WTC11 (cell line): ENCODE results near the gene PLET1. TPM values are rescaled to one million over a fixed set of nuclear protein-coding genes. Genes with fewer than 3 reads are reported as not detected.

Source experiments
- ATAC-seq: fragments of 200-7000 bp; cut with Tn5 transposase; 2 replicates; pipeline ENCODE4 v1.10.0; 2021; ENCODE audit warnings: mild to moderate bottlenecking, moderate library complexity
- CTCF ChIA-PET: fragments of 300-600 bp; sonication (Branson Sonifier 250); formaldehyde crosslinking; loops from one replicate; lab custom pipeline; 2021; ENCODE audit warnings: antibody characterized with exemption; lab: Charles Lee
- POLR2A ChIA-PET: fragments of 350-600 bp; sonication (Branson Sonifier 250); formaldehyde crosslinking; loops from one replicate; lab custom pipeline; 2021; ENCODE audit warnings: antibody characterized with exemption; lab: Charles Lee
- DNase-seq: peaks from one replicate; pipeline ENCODE4 v3.0.0; 2021; ENCODE audit warnings: low spot score
- H3K27ac Mint-ChIP-seq: 2 replicates; pipeline ENCODE4 v1.8.0; 2021; ENCODE audit warnings: mixed read lengths
- H3K27me3 Mint-ChIP-seq: 2 replicates; pipeline ENCODE4 v1.8.0; 2021; ENCODE audit warnings: low read depth, mild to moderate bottlenecking, moderate library complexity, mixed read lengths
- H3K36me3 Mint-ChIP-seq: 2 replicates; pipeline ENCODE4 v1.8.0; 2021; ENCODE audit warnings: mixed read lengths
- H3K4me1 Mint-ChIP-seq: 2 replicates; pipeline ENCODE4 v1.8.0; 2022; ENCODE audit warnings: mixed read lengths
- H3K4me3 Mint-ChIP-seq: 2 replicates; pipeline ENCODE4 v1.8.0; 2021; ENCODE audit warnings: mild to moderate bottlenecking, moderate library complexity, mixed read lengths
- H3K9me3 Mint-ChIP-seq: 2 replicates; pipeline ENCODE4 v1.8.0; 2021; ENCODE audit warnings: mixed read lengths
- AR ChIP-seq: fragments of 250-450 bp; sonication (Bioruptor Pico); IDR thresholded peaks from 2 replicates; pipeline ENCODE4 v1.9.0; 2021; ENCODE audit warnings: mild to moderate bottlenecking
- CREB1 ChIP-seq: sonication (generic); formaldehyde crosslinking; IDR thresholded peaks from 2 replicates; pipeline ENCODE4 v1.8.0; 2023; ENCODE audit warnings: mild to moderate bottlenecking, missing genetic modification reagents
- CREM ChIP-seq: sonication (generic); formaldehyde crosslinking; IDR thresholded peaks from 2 replicates; pipeline ENCODE4 v1.8.1; 2022; ENCODE audit warnings: mild to moderate bottlenecking, missing genetic modification reagents, moderate library complexity
- E2F4 ChIP-seq: sonication (generic); formaldehyde crosslinking; IDR thresholded peaks from 2 replicates; pipeline ENCODE4 v1.8.1; 2022; ENCODE audit warnings: low read depth, mild to moderate bottlenecking, moderate library complexity, missing genetic modification reagents, borderline replicate concordance
- EMX1 ChIP-seq: fragments of 250-450 bp; sonication (Bioruptor Pico); IDR thresholded peaks from 2 replicates; pipeline ENCODE4 v1.8.0; 2021; ENCODE audit warnings: mild to moderate bottlenecking
- ESRRA ChIP-seq: sonication (generic); formaldehyde crosslinking; IDR thresholded peaks from 2 replicates; pipeline ENCODE4 v1.8.1; 2022; ENCODE audit warnings: mild to moderate bottlenecking, missing genetic modification reagents, borderline replicate concordance
- ETV6 ChIP-seq: sonication (generic); formaldehyde crosslinking; IDR thresholded peaks from 2 replicates; pipeline ENCODE4 v1.8.1; 2022; ENCODE audit warnings: mild to moderate bottlenecking, missing genetic modification reagents
- FOXK1 ChIP-seq: sonication (generic); formaldehyde crosslinking; IDR thresholded peaks from 2 replicates; pipeline ENCODE4 v1.8.0; 2022; ENCODE audit warnings: mild to moderate bottlenecking, moderate library complexity, missing genetic modification reagents
- FOXP1 ChIP-seq: sonication (generic); formaldehyde crosslinking; IDR thresholded peaks from 2 replicates; pipeline ENCODE4 v1.8.0; 2022; ENCODE audit warnings: missing genetic modification reagents, mild to moderate bottlenecking, moderate library complexity, borderline replicate concordance
- GABPB1 ChIP-seq: sonication (generic); formaldehyde crosslinking; IDR thresholded peaks from 2 replicates; pipeline ENCODE4 v1.8.1; 2023; ENCODE audit warnings: mild to moderate bottlenecking, missing genetic modification reagents
- GRHL2 ChIP-seq: fragments of 250-450 bp; sonication (Bioruptor Pico); IDR thresholded peaks from 2 replicates; pipeline ENCODE4 v1.8.0; 2022; ENCODE audit warnings: mild to moderate bottlenecking, moderate library complexity; ENCODE audit not compliant: insufficient replicate concordance, severe bottlenecking
- HMGA2 ChIP-seq: fragments of 250-450 bp; sonication (Bioruptor Pico); IDR thresholded peaks from 2 replicates; pipeline ENCODE4 v1.4.0; 2021; ENCODE audit warnings: mild to moderate bottlenecking, moderate library complexity
- HMGXB4 ChIP-seq: sonication (generic); formaldehyde crosslinking; IDR thresholded peaks from 2 replicates; pipeline ENCODE4 v1.8.1; 2023; ENCODE audit warnings: mild to moderate bottlenecking, moderate library complexity, missing genetic modification reagents
- IRF1 ChIP-seq: sonication (generic); formaldehyde crosslinking; IDR thresholded peaks from 2 replicates; pipeline ENCODE4 v1.8.0; 2023; ENCODE audit warnings: missing genetic modification reagents
- MXD4 ChIP-seq: fragments of 250-450 bp; sonication (Bioruptor Pico); IDR thresholded peaks from 2 replicates; pipeline ENCODE4 v1.8.0; 2021; ENCODE audit warnings: mild to moderate bottlenecking, moderate library complexity, borderline replicate concordance
- MYBL2 ChIP-seq: sonication (generic); formaldehyde crosslinking; IDR thresholded peaks from 2 replicates; pipeline ENCODE4 v1.8.1; 2023; ENCODE audit warnings: mild to moderate bottlenecking, moderate library complexity, missing genetic modification reagents
- NFYB ChIP-seq: sonication (generic); formaldehyde crosslinking; conservative IDR thresholded peaks from 2 replicates; pipeline ENCODE4 v1.8.0; 2022; ENCODE audit warnings: low read depth, missing genetic modification reagents
- NR1H2 ChIP-seq: sonication (generic); formaldehyde crosslinking; IDR thresholded peaks from 2 replicates; pipeline ENCODE4 v1.9.0; 2021; ENCODE audit warnings: mild to moderate bottlenecking, moderate library complexity, missing genetic modification reagents
- PRRX2 ChIP-seq: fragments of 250-450 bp; sonication (Bioruptor Pico); IDR thresholded peaks from 2 replicates; pipeline ENCODE4 v1.8.0; 2021; ENCODE audit warnings: mild to moderate bottlenecking
- RELA ChIP-seq: sonication (generic); formaldehyde crosslinking; IDR thresholded peaks from 2 replicates; pipeline ENCODE4 v1.8.1; 2022; ENCODE audit warnings: missing genetic modification reagents, mild to moderate bottlenecking, borderline replicate concordance
- TP53 ChIP-seq: sonication (generic); formaldehyde crosslinking; IDR thresholded peaks from 2 replicates; pipeline ENCODE4 v1.8.1; 2023; ENCODE audit warnings: mild to moderate bottlenecking, missing genetic modification reagents
- ZBTB43 ChIP-seq: sonication (generic); formaldehyde crosslinking; IDR thresholded peaks from 2 replicates; pipeline ENCODE4 v1.8.1; 2023; ENCODE audit warnings: mild to moderate bottlenecking, missing genetic modification reagents
- ZNF219 ChIP-seq: sonication (generic); formaldehyde crosslinking; IDR thresholded peaks from 2 replicates; pipeline ENCODE4 v1.8.0; 2023; ENCODE audit warnings: missing genetic modification reagents, mild to moderate bottlenecking, borderline replicate concordance
- ZNF263 ChIP-seq: sonication (generic); formaldehyde crosslinking; IDR thresholded peaks from 2 replicates; pipeline ENCODE4 v1.8.1; 2022; ENCODE audit warnings: low read depth, mild to moderate bottlenecking, moderate library complexity, missing genetic modification reagents
- ZNF281 ChIP-seq: sonication (generic); formaldehyde crosslinking; IDR thresholded peaks from 2 replicates; pipeline ENCODE4 v1.8.0; 2023; ENCODE audit warnings: mild to moderate bottlenecking, missing genetic modification reagents
- ZNF416 ChIP-seq: fragments of 250-450 bp; sonication (Bioruptor Pico); IDR thresholded peaks from 2 replicates; pipeline ENCODE4 v1.9.0; 2021; ENCODE audit warnings: mild to moderate bottlenecking, inconsistent platforms
- total RNA-seq: library from RNA; stranded (reverse); gene quantifications from 3 replicates; pipeline ENCODE4 v1.2.3, GENCODE V29; 2021

The PLET1 gene
- total RNA-seq, 1 experiment from 2014 or later, result not detected

- TF ChIP-seq IRF1 (CRISPR knock-in tag) (no peak), MYBL2 (CRISPR knock-in tag) (no peak), HMGXB4 (CRISPR knock-in tag) (no peak), ZBTB43 (CRISPR knock-in tag) (no peak), E2F4 (CRISPR knock-in tag) (no peak), CREB1 (CRISPR knock-in tag) (no peak), ZNF281 (CRISPR knock-in tag) (no peak)
These were observed 27.4 kb upstream of the PLET1 start (continued) for GRCh38 chr11:112288021-112288420.

- TF ChIP-seq NFYB (CRISPR knock-in tag) (no peak), PRRX2 (CRISPR knock-in tag) (no peak), ETV6 (CRISPR knock-in tag) (no peak), ZNF416 (CRISPR knock-in tag) (no peak), EMX1 (CRISPR knock-in tag) (no peak), FOXK1 (no peak), NR1H2 (CRISPR knock-in tag) (no peak), ZNF263 (CRISPR knock-in tag) (no peak), ZNF219 (CRISPR knock-in tag) (no peak), TP53 (CRISPR knock-in tag) (no peak), HMGXB4 (CRISPR knock-in tag) (no peak), FOXP1 (CRISPR knock-in tag) (no peak), MXD4 (no peak), AR (CRISPR knock-in tag) (no peak), GABPB1 (CRISPR knock-in tag) (no peak), CREM (CRISPR knock-in tag) (no peak), RELA (no peak), HMGA2 (CRISPR knock-in tag) (no peak), ESRRA (CRISPR knock-in tag) (no peak), GRHL2 (CRISPR knock-in tag) (no peak)
- H3K4me3 Mint-ChIP-seq, result no peak overlapping the region
- POLR2A ChIA-PET, result no interaction called here
- no peaks in the 10 kb centered on the region for H3K36me3 Mint-ChIP-seq
- H3K27me3 Mint-ChIP-seq, result peaks cover 15% of the 10 kb centered on the region
- DNase-seq (no peak), ATAC-seq (peak; percentile 11)
- CTCF ChIA-PET, result interaction anchor here (0.5 to 2.7 kb wide), 6 partner anchors 67 to 1004 kb away, joined by 3 to 9 read pairs (median 4); no protein-coding TSS in a partner anchor
- no peak overlapping the region for H3K27ac Mint-ChIP-seq
- no peaks in the 10 kb centered on the region for H3K9me3 Mint-ChIP-seq
- H3K4me1 Mint-ChIP-seq, result peaks cover 13% of the 10 kb centered on the region
These were observed 25.2 kb upstream of the PLET1 start for GRCh38 chr11:112285841-112286311.
